Glomerular visceral epithelial cell (primary cell): ENCODE results near the gene LYPD1.
A peak's percentile ranks its signal among the peaks of the same experiment; 100 is the strongest.

ENCODE experiments used
- DNase-seq: peaks from one replicate; pipeline ENCODE4 v3.0.0-alpha.2; 2016; ENCODE audit errors: extremely low spot score

LYPD1 gene

GRCh38 chr2:132632000-132632649 lies 37.9 kb downstream of the LYPD1 start:
- peak; percentile 65 for DNase-seq

DNA sequence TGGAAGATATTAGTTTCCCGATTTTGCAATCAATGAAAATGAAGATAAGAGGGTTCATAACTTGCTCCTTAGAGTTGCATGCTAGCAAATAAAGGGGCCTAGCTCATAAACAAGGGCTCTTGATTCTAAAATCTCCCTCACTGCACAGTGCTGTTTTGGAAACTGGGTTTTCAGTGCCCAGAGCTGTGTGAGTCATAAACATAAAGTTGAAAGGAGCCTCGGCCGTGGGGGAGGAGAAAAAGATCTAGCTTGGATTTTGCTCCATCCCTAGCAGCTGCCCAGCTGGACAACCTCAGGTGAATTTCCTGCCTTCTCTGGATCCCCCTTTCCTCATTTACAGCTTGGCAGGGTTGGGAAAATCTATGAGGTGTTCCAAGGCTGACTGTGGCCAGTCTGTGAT lies 42.5 kb downstream of the LYPD1 start:
- no peak for DNase-seq

GRCh38 chr2:132623096-132623839 lies 46.7 kb downstream of the LYPD1 start:
- peak; percentile 17 for DNase-seq

GRCh38 chr2:132621131-132621875 lies 48.7 kb downstream of the LYPD1 start:
- DNase-seq = no peak

DNA sequence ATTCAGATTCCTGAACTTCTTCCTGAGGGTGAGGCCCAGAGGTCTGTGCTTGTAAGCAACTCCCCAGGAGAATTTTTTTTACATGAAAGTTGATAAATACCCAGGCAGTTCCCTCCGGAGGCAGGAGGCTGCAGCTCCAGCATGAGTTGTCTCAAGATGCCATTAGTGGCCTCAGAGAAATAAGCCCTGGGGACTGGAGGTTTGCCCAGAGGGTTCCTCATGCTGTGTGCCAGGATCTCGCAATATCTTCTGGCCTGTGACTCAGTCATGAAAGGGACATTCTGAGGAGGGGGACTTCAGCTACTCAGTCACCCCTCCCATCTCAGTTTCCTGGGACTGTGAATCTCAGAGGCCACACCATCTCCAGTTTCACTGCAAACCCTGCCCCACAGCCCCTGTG lies 49.9 kb downstream of the LYPD1 start:
- DNase-seq = no peak

DNA sequence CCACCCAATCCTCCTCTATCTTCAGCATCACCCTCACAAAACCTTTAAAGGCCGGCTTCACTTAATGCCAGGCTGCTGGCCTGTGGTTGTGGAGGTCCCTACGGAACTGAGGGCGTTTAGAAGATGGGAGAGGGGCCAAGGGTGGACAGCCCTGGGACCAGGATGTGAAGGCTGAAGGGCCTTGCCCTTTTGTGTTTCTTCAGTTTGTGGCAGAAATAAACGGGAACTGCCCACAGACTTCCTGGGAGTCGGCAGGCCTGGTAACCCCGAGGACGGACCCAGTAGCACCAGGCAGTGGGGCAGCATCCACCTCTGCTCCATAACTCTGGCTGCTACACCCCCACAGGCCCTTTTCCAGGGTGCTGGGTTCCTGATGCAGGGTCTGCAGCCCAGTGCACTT lies 51.3 kb downstream of the LYPD1 start:
- no peak for DNase-seq

DNA sequence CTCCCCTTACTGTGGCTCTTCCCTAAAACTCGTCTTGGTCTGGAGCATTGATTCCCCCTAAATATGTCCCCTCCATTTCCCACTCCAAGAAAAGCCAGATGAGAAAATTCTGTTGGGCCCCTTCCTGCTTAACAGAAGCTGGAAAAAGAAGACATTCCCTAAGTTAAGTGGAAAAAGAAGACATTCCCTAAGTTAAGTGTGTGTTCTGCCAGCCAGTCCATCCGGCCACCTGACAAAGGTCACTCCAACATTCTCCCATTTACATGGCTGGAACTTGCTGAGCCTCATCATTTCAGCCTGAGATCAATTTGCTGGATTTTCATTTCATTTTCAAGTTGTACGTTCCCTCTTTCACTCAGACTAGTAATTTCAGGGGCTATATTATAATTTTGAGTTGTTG lies 52.0 kb downstream of the LYPD1 start:
- no peak for DNase-seq

GRCh38 chr2:132615329-132616085 lies 54.5 kb downstream of the LYPD1 start:
- DNase-seq = no peak

- no peak for DNase-seq
Measured at GRCh38 chr2:132611719-132612118, 58.3 kb downstream of the LYPD1 start.

DNA sequence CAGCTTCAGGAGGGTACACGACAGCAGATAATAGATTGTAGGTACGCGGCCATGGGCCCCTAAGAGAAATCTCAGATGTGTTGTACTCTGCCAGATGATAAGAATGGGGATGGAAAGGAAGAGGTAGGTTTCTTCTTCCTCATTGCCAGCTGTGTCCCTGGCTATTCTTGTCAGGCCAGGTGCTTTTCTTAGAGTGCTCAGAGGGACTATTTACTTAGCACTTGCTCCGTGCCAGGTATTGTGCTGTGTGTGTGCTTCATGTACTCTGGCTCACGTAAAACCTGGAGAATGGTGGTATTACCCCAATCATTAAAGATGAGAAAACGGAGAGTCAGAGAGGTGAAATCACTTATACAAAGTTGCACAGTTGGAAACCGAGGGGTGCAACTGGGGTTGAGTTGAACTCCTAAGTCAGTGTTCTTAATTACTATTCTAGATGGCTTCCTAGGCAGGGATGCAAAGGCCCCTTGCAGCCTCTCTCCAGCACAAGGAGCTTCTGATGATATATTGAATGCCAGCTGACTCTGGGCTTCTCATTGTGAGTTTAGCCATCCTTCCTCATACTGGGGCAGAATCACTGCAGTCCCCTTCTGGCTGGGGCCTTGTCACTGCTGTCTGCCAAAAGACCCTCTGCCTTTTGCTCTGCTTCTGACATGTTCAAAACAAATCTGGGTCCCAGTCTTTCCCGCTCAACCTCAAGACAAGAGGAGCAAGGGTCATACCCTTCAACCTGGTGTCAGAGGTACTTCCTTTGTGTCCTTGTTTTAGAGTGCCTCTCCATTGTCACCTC lies 60.7 kb downstream of the LYPD1 start:
- no peak for DNase-seq

- no peak for DNase-seq
Measured at GRCh38 chr2:132608311-132608710, 61.7 kb downstream of the LYPD1 start.

- no peak for DNase-seq
Measured at GRCh38 chr2:132607426-132608090, 62.4 kb downstream of the LYPD1 start.

GRCh38 chr2:132606649-132607048 lies 63.4 kb downstream of the LYPD1 start:
- DNase-seq = no peak

DNA sequence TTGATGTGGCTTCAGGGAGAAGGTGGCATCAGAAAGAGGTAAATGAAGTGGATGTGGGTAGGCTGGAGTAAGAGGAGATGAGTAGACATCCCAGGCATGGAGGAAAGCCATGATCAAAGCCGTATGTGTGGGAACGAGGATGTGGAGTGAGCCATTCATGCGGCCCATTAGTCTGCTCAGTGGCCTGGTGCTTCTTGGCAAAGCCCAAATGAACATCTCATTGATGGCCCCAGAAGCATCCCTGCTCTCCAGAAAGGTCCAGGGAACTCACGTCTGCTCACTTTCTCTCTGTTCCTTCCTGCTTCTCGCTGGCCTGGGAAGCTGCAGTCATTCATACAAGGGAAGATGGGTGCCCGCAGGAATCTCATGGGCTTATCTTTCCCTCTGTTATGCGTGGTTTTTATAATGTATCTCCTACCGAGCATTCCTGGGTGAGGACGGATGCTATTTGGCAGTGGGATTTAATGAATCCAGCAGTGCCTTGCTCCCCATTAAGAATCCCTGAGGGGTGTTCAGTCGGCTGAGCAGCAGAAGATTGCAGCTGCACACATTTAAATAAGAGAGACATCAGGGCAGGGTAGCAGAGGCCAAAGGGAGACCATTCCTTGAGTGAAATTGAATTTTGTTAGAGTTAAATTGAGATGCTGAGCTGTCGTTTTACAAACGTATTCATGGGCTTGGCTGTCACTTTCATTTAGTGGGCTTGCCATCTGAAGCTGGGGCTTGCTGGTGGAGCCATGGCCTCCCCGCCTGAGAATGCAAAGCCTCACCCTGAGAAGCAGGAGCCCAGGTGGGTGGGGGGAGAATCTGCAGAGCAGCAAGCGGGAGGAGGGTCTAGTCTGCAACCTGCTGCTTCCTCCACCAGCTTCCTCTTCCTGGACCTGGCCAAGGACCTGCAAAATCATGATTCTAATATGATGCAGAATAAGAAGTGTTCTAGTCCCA lies 64.5 kb downstream of the LYPD1 start:
- no peak for DNase-seq

GRCh38 chr2:132604561-132604960 lies 65.4 kb downstream of the LYPD1 start:
- no peak for DNase-seq

DNA sequence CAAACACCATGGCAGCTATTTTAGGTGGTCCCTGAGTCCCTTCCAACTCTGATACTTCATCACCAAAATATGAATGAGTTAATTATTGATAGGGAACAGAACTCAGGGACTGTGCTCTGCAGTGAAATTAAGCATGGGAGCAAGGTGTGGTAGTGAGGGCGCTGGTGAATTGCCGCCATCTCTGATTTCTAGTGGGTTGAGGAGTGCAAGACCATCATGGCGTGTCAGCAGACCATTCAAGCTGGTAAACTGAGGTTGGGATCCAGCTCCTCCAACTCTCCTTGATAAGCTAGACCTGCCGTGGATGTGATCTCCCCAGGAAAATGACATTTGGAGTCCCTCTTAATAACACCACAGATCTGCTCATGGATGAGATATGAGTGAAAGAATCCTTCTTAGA lies 70.4 kb downstream of the LYPD1 start:
- DNase-seq = no peak

DNA sequence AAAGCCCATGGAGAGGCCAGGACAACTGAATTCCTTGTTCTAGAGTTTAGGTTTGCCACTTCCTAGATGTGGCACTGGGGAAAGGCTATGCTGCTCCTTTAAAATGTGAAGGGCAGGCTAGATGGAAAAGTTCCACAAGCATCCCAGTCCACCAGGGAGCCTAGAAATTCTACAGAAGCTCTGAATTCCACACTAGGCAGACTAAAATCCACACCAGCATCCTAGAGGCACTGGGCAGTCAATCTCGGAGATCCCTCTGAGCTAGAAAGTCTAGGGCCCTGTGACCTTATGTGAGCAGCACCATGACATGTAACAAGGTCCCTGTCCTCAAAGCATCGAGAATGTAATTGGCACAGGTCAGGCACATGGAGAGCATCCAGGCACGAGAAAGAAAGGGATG lies 71.5 kb downstream of the LYPD1 start:
- no peak for DNase-seq

DNA sequence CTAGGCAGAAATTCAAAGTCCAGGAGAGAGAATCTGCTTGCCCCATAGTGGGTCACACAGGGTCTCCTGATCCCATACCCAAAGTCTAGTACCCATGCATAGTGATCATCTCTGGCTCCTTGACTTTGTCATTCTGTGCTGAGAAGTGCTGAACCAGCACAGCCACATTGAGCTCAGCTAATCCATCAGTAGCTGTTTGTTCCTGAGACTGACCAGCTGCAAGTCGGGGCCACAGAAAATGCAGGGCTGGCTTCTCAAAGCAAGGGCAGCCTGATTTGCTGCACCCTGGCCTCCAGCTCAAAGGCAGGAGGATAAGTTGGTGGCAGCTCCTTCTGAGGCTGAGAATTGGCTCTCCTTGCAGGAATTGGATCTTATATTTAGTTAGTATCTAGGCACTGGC lies 72.2 kb downstream of the LYPD1 start:
- no peak for DNase-seq

- no peak for DNase-seq
Measured at GRCh38 chr2:132597166-132597565, 72.8 kb downstream of the LYPD1 start.

- DNase-seq = no peak
Measured at GRCh38 chr2:132595693-132596092, 74.3 kb downstream of the LYPD1 start.
